ENCODE data around the gene ATP5F1D.

Gene ATP5F1D

DNA sequence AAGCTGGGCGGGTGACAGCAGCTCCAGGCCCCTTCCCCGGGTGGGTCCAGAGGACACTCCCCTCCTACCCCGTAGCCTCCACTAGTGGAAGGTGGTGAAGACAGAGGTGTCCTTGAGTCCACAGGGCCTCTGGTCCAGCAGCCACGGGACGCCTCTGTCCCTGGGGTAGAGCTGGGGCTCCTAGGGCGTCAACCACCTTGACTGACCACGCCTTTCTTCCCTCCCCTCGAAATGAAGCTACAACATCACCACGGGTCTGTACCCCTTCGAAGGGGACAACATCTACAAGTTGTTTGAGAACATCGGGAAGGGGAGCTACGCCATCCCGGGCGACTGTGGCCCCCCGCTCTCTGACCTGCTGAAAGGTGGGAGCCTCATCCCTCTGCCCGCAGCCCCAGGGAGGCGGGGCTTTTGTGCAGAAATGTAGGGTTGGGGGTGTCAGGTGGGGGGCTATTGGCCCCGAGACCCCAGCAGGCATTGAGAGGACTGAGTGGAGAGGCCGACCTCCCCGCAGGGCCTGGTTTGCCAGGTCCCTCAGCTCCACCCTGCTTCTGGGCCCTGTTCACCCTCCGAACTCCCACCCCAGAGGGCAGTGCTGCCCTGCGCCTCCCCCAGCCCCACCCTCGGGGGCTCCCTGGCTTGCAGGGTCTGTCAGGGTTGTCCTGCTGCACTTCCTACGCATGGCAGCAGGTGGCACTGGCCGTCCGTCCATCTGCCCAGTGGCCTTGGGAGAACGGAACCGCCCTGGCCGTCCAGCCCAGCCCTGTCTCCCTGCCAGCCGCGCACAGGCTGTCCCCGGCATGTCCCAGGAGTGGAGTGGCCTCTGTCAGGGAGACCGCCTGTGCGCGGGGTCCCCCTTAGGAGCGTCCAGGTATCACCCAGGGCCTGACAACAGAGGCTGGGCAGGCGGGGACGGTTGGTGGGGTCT, 20.3 kb upstream of the ATP5F1D start:
- peak; percentile 78 for DNase-seq (ENCODE audit: low spot score)

DNA sequence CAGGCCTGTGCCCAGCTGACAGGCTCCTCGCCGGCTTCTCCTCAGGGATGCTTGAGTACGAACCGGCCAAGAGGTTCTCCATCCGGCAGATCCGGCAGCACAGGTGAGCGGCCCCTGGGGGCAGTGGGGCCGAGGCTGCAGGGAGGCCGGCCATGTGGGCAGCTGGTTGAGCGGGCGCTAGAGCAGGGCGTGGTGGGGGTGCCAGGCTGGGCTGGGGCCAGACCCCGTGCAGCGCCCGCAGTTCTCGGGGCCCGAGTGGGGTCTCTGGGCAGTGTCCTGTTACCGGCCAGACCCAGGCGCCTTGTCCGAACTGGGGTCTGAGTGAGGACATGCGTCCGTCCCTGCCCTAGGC, 19.7 kb upstream of the ATP5F1D start:
- no peak for DNase-seq (ENCODE audit: low spot score)

DNA sequence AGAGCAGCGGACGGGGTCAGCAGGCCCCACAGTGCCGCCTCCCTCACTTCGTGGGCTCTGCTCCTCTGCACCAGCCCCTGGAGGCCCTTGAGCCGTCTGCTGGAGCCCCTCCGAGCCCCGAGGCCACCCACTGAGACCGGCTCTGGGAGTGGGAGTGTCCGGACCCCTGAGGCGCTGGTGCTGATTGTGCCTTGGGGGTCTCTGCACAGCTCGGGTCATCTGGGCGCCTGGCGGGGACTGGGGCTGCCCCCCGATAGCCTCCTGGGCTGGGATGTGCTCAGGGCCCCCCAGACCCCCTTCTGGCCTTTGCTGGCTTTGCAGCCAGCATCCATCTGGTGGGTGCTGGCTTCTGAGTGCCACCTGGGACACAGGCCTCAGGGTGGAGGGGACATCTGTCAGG, 19.2 kb upstream of the ATP5F1D start:
- no peak for DNase-seq (ENCODE audit: low spot score)

DNA sequence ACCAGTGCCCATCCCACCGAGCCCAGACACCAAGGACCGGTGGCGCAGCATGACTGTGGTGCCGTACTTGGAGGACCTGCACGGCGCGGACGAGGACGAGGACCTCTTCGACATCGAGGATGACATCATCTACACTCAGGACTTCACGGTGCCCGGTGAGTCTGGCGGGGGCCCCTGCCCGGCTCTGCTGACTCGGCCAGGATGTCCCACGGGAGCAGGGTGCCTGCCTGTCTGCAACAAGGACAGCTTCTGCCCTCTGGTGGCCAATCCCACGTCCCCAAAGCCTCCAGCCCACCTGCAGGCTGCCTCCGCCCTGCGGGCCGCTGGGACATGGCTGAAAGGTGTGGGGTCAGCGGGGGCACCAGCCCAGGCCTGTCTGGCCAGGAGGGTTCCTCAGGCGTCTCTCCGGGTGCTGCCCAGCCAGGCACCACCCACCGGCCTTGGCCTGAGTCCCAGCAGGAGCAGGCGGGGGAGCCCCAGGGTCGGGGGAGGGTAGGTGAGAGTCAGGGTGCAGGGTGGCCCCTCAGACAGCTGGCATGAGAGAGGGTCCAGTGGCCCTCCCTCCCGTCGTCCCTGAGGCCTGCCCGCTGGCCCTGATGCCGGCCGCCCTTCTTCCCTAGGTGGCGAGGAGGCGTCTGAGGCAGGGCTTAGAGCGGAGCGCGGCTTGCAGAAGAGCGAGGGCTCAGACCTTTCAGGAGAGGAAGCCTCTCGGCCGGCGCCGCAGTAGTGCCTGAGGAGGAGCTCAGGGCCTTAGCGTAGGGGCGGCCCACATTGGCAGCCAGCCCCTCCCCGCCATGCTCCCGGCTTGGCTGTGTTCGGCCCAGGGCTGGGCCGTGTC, 18.3 kb upstream of the ATP5F1D start:
- no peak for DNase-seq (ENCODE audit: low spot score)

DNA sequence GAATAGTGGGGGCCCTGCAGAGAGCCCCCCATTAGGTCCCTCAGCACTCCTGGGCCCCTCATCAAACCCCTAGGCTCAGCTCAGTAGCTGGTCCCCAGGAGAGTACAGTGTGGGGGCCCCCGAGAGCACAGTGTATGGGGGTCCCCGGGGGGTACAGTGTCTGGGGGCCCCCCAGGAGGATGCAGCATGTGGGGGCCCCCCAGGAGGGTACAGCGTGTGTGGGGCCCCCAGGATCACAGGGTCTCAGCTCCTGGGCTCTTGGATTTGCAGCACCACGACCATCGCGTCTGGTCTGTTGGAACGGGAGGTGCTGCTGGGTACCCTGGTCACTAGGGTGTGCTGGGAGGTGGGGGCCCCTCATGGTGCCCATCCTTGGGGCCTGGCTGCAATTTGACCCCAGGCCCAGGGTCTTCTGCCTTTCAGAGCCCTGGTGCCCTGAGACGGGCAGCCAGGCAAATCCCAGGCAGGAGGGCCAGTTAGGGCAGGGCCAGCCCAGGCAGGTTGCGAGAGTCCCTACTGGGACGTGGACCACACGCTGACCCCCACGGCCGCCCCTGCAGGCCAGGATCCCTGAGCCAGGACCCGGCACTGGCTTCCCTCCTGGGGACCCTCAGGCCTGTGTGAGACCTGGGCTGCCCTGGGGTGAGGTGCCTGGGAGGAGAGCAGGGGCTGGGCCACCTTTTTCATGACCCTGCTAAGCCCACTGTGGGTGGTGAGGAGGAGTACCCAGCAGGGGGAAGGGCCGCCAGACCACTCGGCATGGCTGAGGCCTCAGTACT, 17.3 kb upstream of the ATP5F1D start:
- no peak for DNase-seq (ENCODE audit: low spot score)

DNA sequence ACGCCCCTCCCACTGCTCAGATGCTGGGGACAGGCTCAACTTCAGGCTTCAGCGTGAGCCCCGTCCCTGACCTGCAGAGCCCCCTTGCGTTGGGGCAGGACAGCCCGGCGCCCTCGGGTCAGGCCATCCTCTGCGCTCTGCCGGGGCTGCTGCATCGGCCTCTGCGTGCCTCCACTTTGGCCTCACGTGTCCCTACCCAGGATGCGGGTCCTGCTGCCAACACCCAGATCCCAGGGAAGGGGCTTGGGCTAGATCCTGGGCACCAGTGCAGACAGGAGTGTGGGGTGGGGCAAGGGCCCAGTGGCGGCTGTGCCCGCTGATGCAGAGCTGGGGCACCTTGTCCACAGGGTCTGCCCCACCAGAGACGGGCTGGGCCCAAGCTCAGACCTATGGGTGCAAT, 16.7 kb upstream of the ATP5F1D start:
- DNase-seq (ENCODE audit: low spot score): no peak

DNA sequence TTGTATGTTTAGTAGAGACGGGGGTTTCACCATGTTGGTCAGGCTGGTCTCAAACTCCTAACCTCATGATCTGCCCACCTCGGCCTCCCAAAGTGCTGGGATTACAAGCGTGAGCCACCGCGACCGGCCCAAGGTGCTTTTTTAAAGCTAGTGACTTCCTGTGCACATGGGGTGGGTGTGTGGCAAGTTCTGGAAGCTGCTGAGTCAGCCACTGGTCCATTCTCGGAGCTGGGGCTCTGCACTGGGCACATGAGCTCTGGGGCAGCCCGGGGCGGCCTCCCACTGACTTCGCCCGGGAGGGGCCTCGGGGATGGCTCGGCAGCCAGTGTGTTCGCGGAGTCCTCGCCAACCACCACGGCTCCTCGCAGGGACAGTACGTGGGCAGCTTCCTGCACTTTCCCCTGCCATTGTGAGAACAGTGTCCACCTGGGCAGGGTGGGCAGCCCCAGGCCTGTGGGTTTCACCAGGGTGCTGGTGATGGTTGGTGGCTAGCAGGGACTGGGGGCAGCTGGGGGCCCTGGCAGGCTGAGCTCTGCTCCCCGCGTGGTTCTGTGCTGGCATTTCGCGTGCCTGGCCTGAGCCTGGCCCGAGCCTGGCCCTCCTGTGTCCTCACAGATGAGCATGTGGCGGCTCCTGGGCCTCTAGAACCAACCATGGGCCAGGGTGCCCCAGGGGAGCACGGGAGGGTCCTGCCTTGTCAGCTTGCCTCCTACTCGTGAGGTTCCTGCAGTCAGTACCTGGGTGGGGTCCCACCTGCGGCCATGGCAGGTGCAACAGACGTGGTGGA, 15.9 kb upstream of the ATP5F1D start:
- no peak for DNase-seq (ENCODE audit: low spot score)

DNA sequence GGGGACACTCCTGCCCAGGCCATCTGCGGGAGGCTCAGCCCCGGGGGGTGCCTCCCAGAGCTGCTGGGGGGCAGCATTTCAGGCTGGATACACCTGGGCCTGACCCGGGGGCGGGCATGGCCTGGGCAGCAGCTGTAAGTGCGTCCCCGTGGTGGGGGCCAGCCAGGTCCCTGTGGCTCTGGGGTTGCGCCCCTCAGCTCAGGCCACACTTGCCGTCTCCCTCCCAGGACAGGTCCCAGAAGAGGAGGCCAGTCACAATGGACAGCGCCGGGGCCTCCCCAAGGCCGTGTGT, 15.4 kb upstream of the ATP5F1D start:
- DNase-seq (ENCODE audit: low spot score): no peak

DNA sequence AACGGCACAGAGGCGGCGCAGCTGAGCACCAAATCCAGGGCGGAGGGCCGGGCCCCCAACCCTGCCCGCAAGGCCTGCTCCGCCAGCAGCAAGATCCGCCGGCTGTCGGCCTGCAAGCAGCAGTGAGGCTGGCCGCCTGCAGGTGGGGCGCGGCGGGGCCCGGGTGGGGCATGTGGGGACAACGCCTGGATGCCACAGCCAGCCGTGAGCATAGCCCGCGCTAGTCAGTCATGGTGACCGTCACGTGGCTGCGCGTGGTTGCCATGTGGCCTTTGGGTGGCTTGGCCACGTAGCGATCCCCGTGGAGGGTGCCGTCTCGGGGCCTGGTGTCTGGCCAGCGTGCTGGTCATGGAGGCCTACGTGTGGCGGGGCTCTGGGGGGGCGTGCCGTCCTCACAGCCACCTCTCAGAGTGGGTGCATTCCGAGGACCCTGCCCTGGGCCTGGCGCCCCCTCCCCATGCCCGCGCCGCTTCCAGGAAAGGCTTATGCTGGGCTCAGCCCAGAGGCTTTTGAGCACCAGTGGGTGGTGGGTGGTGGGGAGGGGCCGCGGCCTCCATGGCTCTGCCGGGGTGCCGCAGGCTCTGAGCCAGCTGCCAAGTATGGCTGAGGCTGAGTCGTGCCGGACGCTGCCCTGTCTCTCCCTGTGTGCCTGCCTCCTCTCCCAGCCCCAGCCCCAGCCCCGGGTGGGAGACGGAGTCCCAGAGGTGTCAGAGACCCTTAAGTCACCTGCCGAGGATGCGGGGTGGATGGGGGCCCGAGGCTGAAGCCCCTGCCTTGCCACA, 14.8 kb upstream of the ATP5F1D start:
- no peak for DNase-seq (ENCODE audit: low spot score)

DNA sequence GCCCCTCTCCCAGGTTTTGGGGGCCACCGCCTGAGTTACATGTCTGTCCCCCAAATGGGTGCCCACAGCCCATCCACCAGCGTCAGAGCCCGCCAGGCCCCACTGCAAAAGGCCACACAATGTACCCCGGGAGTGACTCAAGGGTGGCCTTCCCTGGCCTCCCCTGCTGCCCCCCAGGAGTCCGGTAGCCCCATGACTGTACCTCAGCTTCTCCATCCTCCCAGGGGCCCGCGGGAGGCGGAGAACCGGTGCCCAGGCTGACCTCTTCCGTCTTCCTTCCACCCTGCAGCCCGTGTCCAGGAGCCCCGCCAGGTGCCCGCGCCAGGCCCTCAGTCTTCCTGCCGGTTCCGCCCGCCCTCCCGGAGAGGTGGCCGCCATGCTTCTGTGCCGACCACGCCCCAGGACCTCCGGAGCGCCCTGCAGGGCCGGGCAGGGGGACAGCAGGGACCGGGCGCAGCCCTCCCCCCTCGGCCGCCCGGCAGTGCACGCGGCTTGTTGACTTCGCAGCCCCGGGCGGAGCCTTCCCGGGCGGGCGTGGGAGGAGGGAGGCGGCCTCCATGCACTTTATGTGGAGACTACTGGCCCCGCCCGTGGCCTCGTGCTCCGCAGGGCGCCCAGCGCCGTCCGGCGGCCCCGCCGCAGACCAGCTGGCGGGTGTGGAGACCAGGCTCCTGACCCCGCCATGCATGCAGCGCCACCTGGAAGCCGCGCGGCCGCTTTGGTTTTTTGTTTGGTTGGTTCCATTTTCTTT, 14.1 kb upstream of the ATP5F1D start:
- no peak for DNase-seq (ENCODE audit: low spot score)

DNA sequence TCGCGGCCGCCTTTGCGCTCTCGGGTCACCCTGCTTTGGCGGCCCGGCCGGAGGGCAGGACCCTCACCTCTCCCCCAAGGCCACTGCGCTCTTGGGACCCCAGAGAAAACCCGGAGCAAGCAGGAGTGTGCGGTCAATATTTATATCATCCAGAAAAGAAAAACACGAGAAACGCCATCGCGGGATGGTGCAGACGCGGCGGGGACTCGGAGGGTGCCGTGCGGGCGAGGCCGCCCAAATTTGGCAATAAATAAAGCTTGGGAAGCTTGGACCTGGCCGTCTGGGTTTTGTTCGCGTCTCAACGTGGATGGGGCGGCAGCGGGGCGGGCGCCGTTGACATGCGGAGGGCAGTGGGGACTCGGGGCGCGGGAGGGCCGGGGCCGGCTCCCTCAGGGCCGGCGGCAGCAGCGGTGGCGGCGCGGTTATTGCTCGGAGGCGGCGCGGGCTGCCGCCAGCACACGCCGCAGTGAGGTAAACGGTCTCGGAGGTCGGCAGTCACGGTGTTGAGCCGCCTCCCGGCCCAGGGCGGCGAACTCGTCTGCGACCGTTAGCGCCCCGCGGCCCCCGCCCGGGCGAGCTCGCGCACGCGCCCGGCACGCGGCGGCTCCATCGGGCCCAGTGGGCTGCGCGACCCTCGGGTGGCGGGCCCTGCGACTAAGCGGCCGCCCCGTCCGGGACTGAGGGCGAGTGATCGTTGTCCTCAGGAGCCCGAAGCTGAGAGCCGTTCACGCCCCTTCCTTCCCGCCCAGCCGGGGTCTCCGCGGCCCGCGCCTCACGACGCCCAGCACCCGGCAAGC, 13.2 kb upstream of the ATP5F1D start:
- no peak for DNase-seq (ENCODE audit: low spot score)

DNA sequence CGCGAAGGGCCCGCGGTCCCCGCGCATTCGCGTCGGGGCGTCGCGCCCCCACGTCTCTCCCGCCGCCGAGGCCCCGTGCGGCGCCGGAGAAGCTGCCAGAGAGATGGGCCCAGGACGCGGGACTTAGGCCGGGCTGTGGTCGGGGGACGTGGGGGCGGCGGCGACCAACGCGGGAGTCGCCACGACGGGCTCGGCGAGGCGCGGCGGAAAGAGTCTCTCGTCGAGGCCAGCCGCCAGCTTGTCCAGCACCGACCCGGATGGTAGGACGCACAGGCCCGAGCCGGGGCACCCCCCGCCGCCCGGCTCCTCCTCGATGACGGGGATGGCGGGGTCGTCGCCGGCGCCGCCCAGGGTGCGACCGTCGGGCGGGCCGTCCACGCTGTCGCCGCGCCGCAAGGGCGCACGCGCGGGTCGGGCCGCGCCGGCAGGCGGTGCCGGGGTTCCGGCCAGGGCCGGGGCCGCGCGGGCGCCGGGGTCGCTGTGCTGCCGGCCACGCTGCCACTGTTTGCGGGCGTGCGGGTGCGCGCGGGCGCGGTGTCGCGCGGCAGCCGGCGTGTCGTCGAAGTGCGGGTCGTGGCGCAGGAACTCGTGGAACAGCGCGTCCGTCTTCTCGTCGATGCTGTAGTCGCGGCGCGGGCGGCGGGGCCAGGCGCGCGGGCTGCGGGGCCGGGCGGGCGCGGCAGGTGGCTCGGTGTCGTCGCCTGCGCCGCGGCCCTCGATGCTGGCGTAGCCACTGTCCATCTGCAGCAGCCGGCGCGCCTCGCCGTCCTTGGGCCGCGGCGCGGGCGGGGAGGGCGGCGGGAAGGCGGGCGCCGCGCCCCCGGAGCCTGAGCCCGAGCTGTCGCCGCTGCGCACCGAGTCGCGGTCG, 12.3 kb upstream of the ATP5F1D start:
- no peak for DNase-seq (ENCODE audit: low spot score)

DNA sequence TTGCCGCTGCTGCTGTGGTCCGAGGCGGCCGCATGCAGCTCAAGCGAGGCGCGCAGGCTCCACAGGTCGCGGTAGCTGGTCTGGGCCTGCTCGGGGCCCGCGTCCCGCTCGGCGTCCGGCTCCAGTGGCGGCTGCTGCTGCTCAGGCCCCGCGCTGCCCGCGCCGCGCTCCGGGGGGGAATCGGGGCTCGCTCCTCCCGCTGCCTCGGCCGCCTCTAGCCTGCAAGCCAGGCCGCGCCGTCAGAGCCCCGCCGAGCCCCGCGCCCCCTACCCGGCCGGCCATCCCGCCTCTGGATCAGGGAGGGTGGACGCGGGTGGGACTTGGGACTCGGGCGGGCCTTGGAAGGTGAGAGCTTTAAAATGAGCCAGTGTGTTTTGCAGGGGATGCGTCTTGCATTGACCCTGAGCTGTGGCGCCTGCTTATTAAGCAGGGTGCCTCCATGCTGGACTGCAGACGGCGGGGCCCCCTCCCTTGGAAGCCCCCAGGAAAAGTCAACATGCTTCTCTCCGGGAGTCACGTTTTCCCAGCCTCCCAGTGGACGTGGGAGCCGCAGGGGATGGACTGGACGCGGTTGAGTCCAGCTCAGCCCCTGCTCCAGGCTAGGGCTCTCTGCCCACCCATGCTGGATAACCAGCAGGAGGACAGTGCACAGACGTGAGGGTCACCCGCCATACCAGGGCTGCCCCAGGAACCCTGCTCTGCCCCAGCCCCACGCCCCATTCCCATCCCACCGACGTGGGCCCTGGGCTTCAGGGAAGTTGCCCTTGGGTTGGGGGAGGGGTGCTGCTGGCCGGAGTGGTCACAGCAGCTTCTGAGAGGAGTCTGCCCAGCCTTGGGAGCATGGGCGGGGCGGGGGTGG, 11.4 kb upstream of the ATP5F1D start:
- DNase-seq (ENCODE audit: low spot score): no peak

DNA sequence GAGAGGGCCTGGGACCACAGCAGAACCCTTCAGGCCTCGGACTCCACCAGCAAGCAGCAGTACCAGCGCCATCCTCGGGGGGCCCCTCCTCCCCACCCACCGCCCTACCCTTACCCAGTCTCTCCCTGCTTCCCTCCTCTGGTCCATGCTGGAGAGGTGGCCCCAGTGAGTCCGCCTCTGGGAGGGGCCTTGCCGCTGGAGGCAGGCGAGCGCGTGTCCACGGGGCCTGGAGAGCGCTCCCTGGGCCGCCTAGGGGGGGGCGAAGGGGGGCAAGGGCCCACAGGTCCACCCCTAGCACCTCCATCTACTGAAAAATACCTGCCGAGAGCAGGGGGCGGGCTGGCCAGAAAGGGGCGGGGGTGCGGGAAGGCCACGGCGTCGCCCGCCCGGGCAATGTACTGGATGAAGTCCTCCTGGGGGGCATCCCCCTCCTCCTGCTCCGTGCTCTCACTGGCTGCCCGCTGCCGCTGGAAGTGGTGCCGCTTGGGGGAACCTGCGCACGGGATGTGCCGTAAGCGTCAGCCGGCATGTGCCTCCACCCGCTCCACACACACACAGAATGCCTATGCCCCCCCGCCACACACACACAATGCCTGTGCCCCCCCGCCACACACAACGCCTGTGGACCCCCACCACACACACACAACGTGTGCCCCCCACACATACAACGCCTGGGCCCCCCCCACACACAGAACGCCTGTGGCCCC, 10.6 kb upstream of the ATP5F1D start:
- no peak for DNase-seq (ENCODE audit: low spot score)

DNA sequence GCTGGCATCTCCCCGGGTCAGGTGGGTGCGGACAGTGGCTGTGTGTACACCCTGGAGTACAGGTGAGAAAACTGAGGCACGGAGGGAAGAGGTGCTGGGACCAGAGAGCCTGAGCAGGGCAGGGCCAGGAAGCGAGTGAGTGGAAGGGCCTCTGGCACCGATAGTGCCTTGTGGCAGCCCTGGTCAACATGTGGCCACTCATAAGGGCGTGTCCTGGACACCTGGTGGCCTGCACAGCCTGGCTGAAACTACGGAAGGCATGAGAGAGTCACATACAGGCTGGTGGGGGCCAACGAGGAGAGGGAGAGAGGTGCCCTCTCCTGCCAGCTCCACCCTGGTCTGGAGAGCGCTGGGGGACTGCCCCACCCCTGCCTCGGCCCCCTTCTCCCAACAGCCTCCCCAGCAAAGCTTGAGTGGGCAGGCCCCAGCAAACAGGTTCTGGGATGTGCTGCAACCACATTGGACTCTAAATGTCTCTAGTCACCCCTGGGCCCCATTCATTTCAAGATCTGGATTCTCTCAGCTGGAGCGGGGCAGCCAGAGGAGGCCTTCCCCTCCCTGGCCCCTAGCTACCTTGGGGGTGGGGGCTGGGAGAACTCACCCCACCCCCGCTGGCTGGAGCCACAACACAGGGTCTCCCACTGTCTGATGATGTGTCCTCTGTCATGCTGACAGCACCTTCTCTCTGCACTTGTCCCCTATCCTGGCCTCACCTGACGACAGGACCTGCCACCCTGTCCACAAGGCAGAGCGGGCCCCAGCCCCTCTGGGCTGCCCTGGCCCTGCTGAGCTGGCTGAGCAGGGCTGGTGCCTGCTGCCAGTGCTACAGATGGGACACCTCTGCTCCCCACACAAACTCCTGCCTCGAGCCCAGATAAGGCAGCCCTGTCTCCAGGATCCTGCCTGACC, 9.6 kb upstream of the ATP5F1D start:
- no peak for DNase-seq (ENCODE audit: low spot score)

DNA sequence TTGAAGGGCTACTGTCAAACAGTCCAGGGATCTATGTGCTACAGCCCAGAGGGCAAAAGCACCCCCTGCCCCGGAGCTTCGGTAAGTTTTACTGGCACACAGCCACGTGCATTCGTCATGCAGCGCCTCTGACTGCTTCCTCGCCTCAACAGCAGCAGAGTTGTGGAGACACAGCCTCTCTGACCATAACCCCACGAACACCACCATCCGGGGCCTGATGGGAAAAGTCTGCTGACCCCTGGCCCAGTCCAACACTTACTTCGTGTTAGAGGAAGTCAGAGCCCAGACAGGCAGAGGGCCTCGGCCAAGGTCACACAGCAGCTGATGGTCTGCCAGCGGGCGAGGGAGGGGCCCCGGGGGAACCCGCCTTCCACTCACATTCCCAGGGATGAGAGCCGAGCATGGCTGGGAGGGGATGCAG, 8.9 kb upstream of the ATP5F1D start:
- no peak for DNase-seq (ENCODE audit: low spot score)

All from ecto neural progenitor cell (in vitro differentiated cells).